PC-9 (cell line): ENCODE results near the gene MUSTN1.

Experiments
- EZH2 ChIP-seq: fragments of 200-600 bp; sonication (generic); IDR thresholded peaks from 2 replicates; pipeline ENCODE4 v1.8.0; 2017; ENCODE audit warnings: antibody characterized with exemption, low read depth
- TF ChIP-seq, protein P1 (sequence below): fragments of 200-600 bp; sonication (generic); conservative IDR thresholded peaks from 2 replicates; pipeline ENCODE4 v1.6.1; 2017; ENCODE audit warnings: mixed run types, antibody characterized with exemption, mild to moderate bottlenecking, moderate library complexity

DNA sequence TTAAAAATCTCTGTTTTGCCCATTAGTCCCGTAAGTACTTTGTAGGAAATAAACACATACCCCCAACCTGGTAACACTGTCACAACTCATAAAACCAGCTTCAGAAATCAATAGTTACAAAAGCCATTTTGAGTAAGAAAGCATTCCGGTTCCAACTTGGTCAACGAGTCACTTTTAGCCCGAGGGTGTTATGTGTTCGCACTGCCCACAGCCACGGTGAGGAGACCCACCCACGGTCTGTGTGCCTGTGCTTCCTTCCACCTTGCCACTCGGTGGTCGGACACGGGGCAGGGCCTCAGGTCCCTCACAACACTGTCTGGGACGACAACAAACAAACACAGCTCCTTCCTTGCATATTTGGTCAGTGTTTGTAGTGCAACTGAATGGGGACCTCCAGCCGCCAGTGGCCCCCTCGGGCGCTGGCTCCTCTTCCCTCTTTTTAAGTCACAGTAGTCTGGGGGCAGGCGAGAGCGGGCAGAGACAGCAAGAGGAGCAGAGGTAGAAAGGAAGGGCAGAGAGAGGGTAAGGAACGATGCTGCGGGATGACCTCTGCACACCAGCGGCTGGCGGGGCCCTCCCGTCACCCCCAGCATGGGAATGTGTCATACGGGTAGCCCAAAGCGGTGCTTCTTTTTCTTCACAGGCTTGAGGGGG is 5.2 kb upstream of the MUSTN1 start:
- TF ChIP-seq, protein P1, sequence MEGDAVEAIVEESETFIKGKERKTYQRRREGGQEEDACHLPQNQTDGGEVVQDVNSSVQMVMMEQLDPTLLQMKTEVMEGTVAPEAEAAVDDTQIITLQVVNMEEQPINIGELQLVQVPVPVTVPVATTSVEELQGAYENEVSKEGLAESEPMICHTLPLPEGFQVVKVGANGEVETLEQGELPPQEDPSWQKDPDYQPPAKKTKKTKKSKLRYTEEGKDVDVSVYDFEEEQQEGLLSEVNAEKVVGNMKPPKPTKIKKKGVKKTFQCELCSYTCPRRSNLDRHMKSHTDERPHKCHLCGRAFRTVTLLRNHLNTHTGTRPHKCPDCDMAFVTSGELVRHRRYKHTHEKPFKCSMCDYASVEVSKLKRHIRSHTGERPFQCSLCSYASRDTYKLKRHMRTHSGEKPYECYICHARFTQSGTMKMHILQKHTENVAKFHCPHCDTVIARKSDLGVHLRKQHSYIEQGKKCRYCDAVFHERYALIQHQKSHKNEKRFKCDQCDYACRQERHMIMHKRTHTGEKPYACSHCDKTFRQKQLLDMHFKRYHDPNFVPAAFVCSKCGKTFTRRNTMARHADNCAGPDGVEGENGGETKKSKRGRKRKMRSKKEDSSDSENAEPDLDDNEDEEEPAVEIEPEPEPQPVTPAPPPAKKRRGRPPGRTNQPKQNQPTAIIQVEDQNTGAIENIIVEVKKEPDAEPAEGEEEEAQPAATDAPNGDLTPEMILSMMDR: no peak
- TF ChIP-seq EZH2: no peak
